Erythroblast (primary cell): Measurements from ENCODE around the gene CPLANE1.

ENCODE experiments used
- GATA1 ChIP-seq: IDR thresholded peaks from 2 replicates; pipeline ENCODE4 v1.6.1; 2011; ENCODE audit warnings: low read depth, mild to moderate bottlenecking, control low read depth, low read length, moderate library complexity
- POLR2A ChIP-seq: IDR thresholded peaks from 2 replicates; pipeline ENCODE4 v1.6.1; 2011; ENCODE audit warnings: mild to moderate bottlenecking, low read length

GRCh38 chr5:37206736-37207135, 42.4 kb downstream of the CPLANE1 start:
- TF ChIP-seq POLR2A (no peak), GATA1 (no peak)
